ENCODE measurements around the gene SEMA3B.

GRCh38 chr3:50265571-50265970, 3.4 kb upstream of the SEMA3B start:
- TF ChIP-seq CTCF (conservative IDR thresholded peaks at IDR 0.05; ENCODE audit: low read depth, low read length) = no peak
- TF ChIP-seq POLR2A (IDR thresholded peaks at IDR 0.05; ENCODE audit: low read depth, low read length) = no peak
- no peak for TF ChIP-seq RFX5 (IDR thresholded peaks at IDR 0.05; ENCODE audit: low read depth, low read length)
- no peak for TF ChIP-seq RAD21 (IDR thresholded peaks at IDR 0.05; ENCODE audit: low read length)
- TF ChIP-seq MAFK (IDR thresholded peaks at IDR 0.05; ENCODE audit: low read depth, low read length) = no peak
- TF ChIP-seq CHD1 (IDR thresholded peaks at IDR 0.05; ENCODE audit: low read depth, low read length) = no peak
- TF ChIP-seq MAZ (IDR thresholded peaks at IDR 0.05; ENCODE audit: borderline replicate concordance, low read depth, low read length) = no peak
- no peak for TF ChIP-seq BHLHE40 (IDR thresholded peaks at IDR 0.05; ENCODE audit: low read depth, low read length)
- no peak for TF ChIP-seq NFE2L2 (IDR thresholded peaks at IDR 0.05; ENCODE audit: low read depth, low read length)
- TF ChIP-seq MXI1 (IDR thresholded peaks at IDR 0.05; ENCODE audit: borderline replicate concordance, low read depth, low read length) = no peak
